T-cell (primary cell): ENCODE measurements around the gene LUZP2. TPM values are rescaled to one million over a fixed set of nuclear protein-coding genes. Genes with fewer than 3 reads are reported as not detected.

ENCODE experiments used
- ATAC-seq, 4 experiments: fragments of 200-7000 bp in 3 of 4; fragments of 150-1000 bp in 1 of 4; cut with Tn5 transposase; replicated peaks in 1 of 4; 1 replicate in 3 of 4; 2 replicates in 1 of 4; pipeline ENCODE4 v1.10.0; 2021; ENCODE audit warnings: moderate library complexity in 3 of 4, mild to moderate bottlenecking in 2 of 4, moderate number of reproducible peaks in 1 of 4
- CTCF ChIA-PET, 2 donors: fragments of 300-600 bp; sonication (Branson Sonifier 250); formaldehyde crosslinking; loops; one replicate each; lab custom pipeline; 2022; ENCODE audit warnings: antibody characterized with exemption in 2 of 2; lab: Charles Lee
- POLR2A ChIA-PET, 2 donors: fragments of 300-600 bp; sonication (Branson Sonifier 250); formaldehyde crosslinking; loops; one replicate each; lab custom pipeline; 2022; ENCODE audit warnings: antibody characterized with exemption in 2 of 2; lab: Charles Lee
- DNase-seq, 35 experiments: peaks; one replicate each; pipeline versions ENCODE4 v3.0.0 to v3.0.0-alpha.2; 2013 to 2023
- H3K27ac ChIP-seq: one replicate; pipeline ENCODE4 v1.5.1; 2013; ENCODE audit warnings: low read length
- H3K27me3 ChIP-seq, 2 experiments: replicated peaks in 1 of 2; 1 replicate in 1 of 2; 2 replicates in 1 of 2; pipeline versions ENCODE4 v1.6.1 to v1.7.0; 2013; ENCODE audit warnings: low read length in 1 of 2, mixed read lengths in 1 of 2; ENCODE audit not compliant: control insufficient read depth in 2 of 2, insufficient read depth in 2 of 2; ENCODE audit errors: extremely low read depth in 1 of 2
- H3K36me3 ChIP-seq, 2 donors: 1 replicate in 1 of 2; 2 replicates in 1 of 2; pipeline versions ENCODE4 v1.6.1 to v1.7.0; 2013; ENCODE audit warnings: low read length in 1 of 2; ENCODE audit not compliant: control insufficient read depth in 2 of 2, insufficient read depth in 1 of 2; ENCODE audit errors: extremely low read depth in 1 of 2
- H3K4me1 ChIP-seq, 2 experiments: 1 replicate in 1 of 2; 2 replicates in 1 of 2; pipeline versions ENCODE4 v1.6.1 to v1.7.0; 2013; ENCODE audit warnings: low read length in 2 of 2, mixed read lengths in 1 of 2; ENCODE audit not compliant: insufficient read depth in 2 of 2, control insufficient read depth in 1 of 2; ENCODE audit errors: extremely low read depth in 1 of 2
- H3K4me3 ChIP-seq, 2 donors: 1 replicate in 1 of 2; 2 replicates in 1 of 2; pipeline versions ENCODE4 v1.5.1 to v1.7.0; 2013; ENCODE audit warnings: mild to moderate bottlenecking in 2 of 2, low read length in 1 of 2, moderate library complexity in 1 of 2; ENCODE audit not compliant: control insufficient read depth in 1 of 2; ENCODE audit errors: extremely low read depth in 1 of 2
- H3K9me3 ChIP-seq: 2 replicates; pipeline ENCODE4 v1.7.0; 2013
- H3K27ac Mint-ChIP-seq, 2 donors: one replicate each; pipeline ENCODE4 v1.8.0; 2020 to 2021; ENCODE audit warnings: mild to moderate bottlenecking in 2 of 2, mixed read lengths in 2 of 2
- H3K27me3 Mint-ChIP-seq, 2 donors: one replicate each; pipeline ENCODE4 v1.8.0; 2021 to 2022; ENCODE audit warnings: mixed read lengths in 2 of 2
- H3K36me3 Mint-ChIP-seq: one replicate; pipeline ENCODE4 v1.8.0; 2021; ENCODE audit warnings: mixed read lengths
- H3K4me1 Mint-ChIP-seq, 3 donors: one replicate each; pipeline ENCODE4 v1.8.0; 2020 to 2022; ENCODE audit warnings: mixed read lengths in 3 of 3, mild to moderate bottlenecking in 1 of 3
- H3K4me3 Mint-ChIP-seq, 3 donors: one replicate each; pipeline ENCODE4 v1.8.0; 2020 to 2022; ENCODE audit warnings: mild to moderate bottlenecking in 3 of 3, mixed read lengths in 3 of 3, moderate library complexity in 3 of 3
- H3K9me3 Mint-ChIP-seq, 3 donors: one replicate each; pipeline ENCODE4 v1.8.0; 2020 to 2022; ENCODE audit warnings: mixed read lengths in 3 of 3
- whole genome bisulfite sequencing: methylation state at CpG from one replicate; pipeline ENCODE4 v1.1.5; 2013; ENCODE audit warnings: missing lambda C conversion rate; ENCODE audit not compliant: insufficient coverage; 5-methylcytosine and 5-hydroxymethylcytosine counted together
- total RNA-seq, 35 experiments: library from RNA in 6 of 35; stranded (reverse) in 6 of 35; fragments of 120-200 nt in 1 of 35; gene quantifications; one replicate each; pipeline versions ENCODE4 v1.2.1 to v1.2.4 and lab custom pipeline; 2013 to 2026

Gene LUZP2
- total RNA-seq, 5 donors from 2014 or later (not counting 1 experiment from before 2014, with no cell fraction given), result not detected

- H3K27ac ChIP-seq, result no peak overlapping the region
- no peaks in the 10 kb centered on the region for H3K9me3 ChIP-seq
- H3K27ac Mint-ChIP-seq, result no peak overlapping the region
- no peak overlapping the region for H3K4me3 Mint-ChIP-seq
- H3K4me1 ChIP-seq, result no peaks in the 10 kb centered on the region
- no peaks in the 10 kb centered on the region for H3K4me1 Mint-ChIP-seq
- H3K9me3 Mint-ChIP-seq, result peaks cover 14 to 19% (median 17%) of the 10 kb centered on the region in 3 donors
- DNase-seq (no peak), ATAC-seq (no peak)
- POLR2A ChIA-PET, result no interaction called here
- no peaks in the 10 kb centered on the region for H3K36me3 Mint-ChIP-seq
- H3K27me3 ChIP-seq, result no peaks in the 10 kb centered on the region
- no peaks in the 10 kb centered on the region for H3K27me3 Mint-ChIP-seq
- no peaks in the 10 kb centered on the region for H3K36me3 ChIP-seq
- WGBS, result no CpG with 5 or more reads among the region's 7 CpGs
- no peak overlapping the region for H3K4me3 ChIP-seq
- CTCF ChIA-PET, result interaction anchor here in 1 of 2 donors (0.6 kb wide), 1 partner anchor 31 kb away, joined by 8 read pairs; no protein-coding TSS in a partner anchor
Measured at GRCh38 chr11:24748261-24748660, 251.4 kb downstream of the LUZP2 start.

GRCh38 chr11:24754406-24754805 lies 257.6 kb downstream of the LUZP2 start:
- Mint-ChIP-seq H3K4me1 (no peaks in the 10 kb centered on the region), H3K27ac (no peak overlapping the region), H3K9me3 (peaks cover 9 to 16% (median 13%) of the 10 kb centered on the region in 3 donors), H3K27me3 (no peaks in the 10 kb centered on the region), H3K4me3 (no peak overlapping the region), H3K36me3 (no peaks in the 10 kb centered on the region)
- ChIA-PET POLR2A (no interaction called here), CTCF (no interaction called here)
- no peaks in the 10 kb centered on the region for H3K9me3 ChIP-seq
- DNase-seq (no peak), ATAC-seq (no peak)
- no peaks in the 10 kb centered on the region for H3K36me3 ChIP-seq
- no peaks in the 10 kb centered on the region for H3K27me3 ChIP-seq
- H3K4me3 ChIP-seq, result no peak overlapping the region
- no peak overlapping the region for H3K27ac ChIP-seq
- no peaks in the 10 kb centered on the region for H3K4me1 ChIP-seq

DNA sequence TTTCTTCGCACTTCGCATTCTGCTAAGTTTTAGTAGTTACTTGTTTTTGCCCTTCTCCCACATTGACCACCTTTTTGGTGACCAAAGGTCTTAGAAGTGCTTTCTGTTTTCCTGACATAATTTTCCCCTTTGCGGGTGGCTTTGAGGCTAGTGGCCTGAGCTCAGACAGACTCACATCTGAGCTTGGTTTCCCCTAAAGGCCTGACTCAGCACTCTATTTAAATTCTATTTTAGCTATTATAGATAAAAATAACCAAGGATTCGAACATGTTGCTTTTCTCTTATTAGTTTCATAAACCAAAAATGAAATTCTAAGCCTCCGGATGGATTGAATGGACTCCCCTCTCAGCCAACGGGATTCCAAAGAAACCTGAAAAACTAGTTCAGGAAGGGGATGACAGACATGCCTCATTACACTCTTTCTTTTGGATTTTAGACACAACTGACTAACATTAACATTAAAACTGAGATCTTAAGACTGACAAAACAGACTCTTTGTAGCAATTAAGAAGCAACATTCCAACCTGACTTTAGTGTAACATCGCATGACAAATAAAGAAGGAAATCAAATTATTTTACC lies 258.5 kb downstream of the LUZP2 start:
- no peaks in the 10 kb centered on the region for H3K36me3 Mint-ChIP-seq
- H3K36me3 ChIP-seq, result no peaks in the 10 kb centered on the region
- H3K4me1 Mint-ChIP-seq, result no peaks in the 10 kb centered on the region
- H3K9me3 Mint-ChIP-seq, result peaks cover 14 to 16% (median 15%) of the 10 kb centered on the region in 3 donors
- no peaks in the 10 kb centered on the region for H3K27me3 ChIP-seq
- H3K9me3 ChIP-seq, result no peaks in the 10 kb centered on the region
- WGBS, result 100% methylated on average over 2 of the region's 7 CpGs
- no peak overlapping the region for H3K4me3 ChIP-seq
- ChIA-PET CTCF (no interaction called here), POLR2A (no interaction called here)
- no peak overlapping the region for H3K27ac Mint-ChIP-seq
- DNase-seq (no peak), ATAC-seq (no peak)
- H3K4me1 ChIP-seq, result no peaks in the 10 kb centered on the region
- H3K27ac ChIP-seq, result no peak overlapping the region
- H3K27me3 Mint-ChIP-seq, result no peaks in the 10 kb centered on the region
- H3K4me3 Mint-ChIP-seq, result no peak overlapping the region

DNA sequence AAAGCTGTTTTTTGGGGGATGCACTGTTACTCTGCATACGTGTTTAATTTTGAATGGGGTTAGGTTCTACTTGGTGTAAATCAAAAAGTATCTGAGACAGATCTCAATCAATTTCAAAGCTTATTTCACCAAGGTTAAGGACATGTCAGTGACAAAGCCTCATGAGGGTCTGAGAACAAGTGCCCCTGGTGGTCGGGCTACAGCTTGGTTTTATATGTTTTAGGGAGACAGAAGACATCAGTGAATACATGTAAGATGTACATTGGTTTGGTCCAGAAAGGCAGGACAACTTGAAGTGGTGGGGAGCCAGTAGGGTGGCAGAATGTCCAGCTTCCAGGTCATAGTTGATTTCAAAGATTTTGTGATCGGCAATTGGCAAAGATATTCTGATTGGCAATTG lies 262.9 kb downstream of the LUZP2 start:
- ChIA-PET POLR2A (no interaction called here), CTCF (no interaction called here)
- Mint-ChIP-seq H3K4me1 (no peaks in the 10 kb centered on the region), H3K36me3 (no peaks in the 10 kb centered on the region), H3K27me3 (no peaks in the 10 kb centered on the region), H3K9me3 (peaks cover 10 to 13% (median 11%) of the 10 kb centered on the region in 3 donors), H3K4me3 (no peak overlapping the region), H3K27ac (no peak overlapping the region)
- Histone ChIP-seq H3K27ac (no peak overlapping the region), H3K4me3 (no peak overlapping the region), H3K36me3 (no peaks in the 10 kb centered on the region), H3K9me3 (no peaks in the 10 kb centered on the region), H3K27me3 (no peaks in the 10 kb centered on the region), H3K4me1 (no peaks in the 10 kb centered on the region)
- ATAC-seq, result no peak
- no peak for DNase-seq
- WGBS, result 83% methylated on average over 2 of the region's 3 CpGs

- no peak for DNase-seq
- Mint-ChIP-seq H3K4me3 (no peak overlapping the region), H3K36me3 (no peaks in the 10 kb centered on the region)
Measured at GRCh38 chr11:24760681-24761080, 263.8 kb downstream of the LUZP2 start.

DNA sequence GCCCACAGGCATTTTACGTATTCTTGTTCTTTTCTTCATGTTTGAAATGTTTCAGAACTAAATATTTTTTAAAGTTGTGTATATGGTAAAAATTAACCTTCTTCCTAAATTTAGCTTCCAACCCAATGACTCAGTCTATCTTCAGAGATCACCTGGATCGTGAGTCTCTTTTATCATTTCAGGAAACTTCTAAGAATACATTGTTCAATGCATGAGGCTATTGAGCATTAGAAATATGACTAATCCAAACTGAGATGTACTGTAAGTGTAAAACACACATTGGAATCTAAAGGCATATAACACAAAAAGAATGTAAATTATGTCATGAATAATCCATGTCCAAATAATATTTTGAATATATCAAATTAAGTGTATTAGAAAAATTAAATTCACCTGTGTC lies 265.2 kb downstream of the LUZP2 start:
- Histone ChIP-seq H3K36me3 (no peaks in the 10 kb centered on the region), H3K4me1 (no peaks in the 10 kb centered on the region), H3K4me3 (no peak overlapping the region), H3K27me3 (no peaks in the 10 kb centered on the region), H3K9me3 (no peaks in the 10 kb centered on the region), H3K27ac (no peak overlapping the region)
- WGBS, result no CpG with 5 or more reads among the region's 2 CpGs
- Mint-ChIP-seq H3K4me3 (no peak overlapping the region), H3K4me1 (no peaks in the 10 kb centered on the region), H3K27ac (no peak overlapping the region), H3K9me3 (peaks cover 0 to 8% (median 7%) of the 10 kb centered on the region in 3 donors), H3K27me3 (no peaks in the 10 kb centered on the region), H3K36me3 (no peaks in the 10 kb centered on the region)
- POLR2A ChIA-PET, result no interaction called here
- CTCF ChIA-PET, result no interaction called here
- ATAC-seq (no peak), DNase-seq (no peak)

More at GRCh38 chr11:24760681-24761080, 263.8 kb downstream of the LUZP2 start:
- Mint-ChIP-seq H3K27ac (no peak overlapping the region), H3K4me1 (no peaks in the 10 kb centered on the region), H3K27me3 (no peaks in the 10 kb centered on the region), H3K9me3 (peaks cover 7 to 10% (median 10%) of the 10 kb centered on the region in 3 donors)
- CTCF ChIA-PET, result no interaction called here
- H3K4me1 ChIP-seq, result no peaks in the 10 kb centered on the region
- no peak for ATAC-seq
- no peaks in the 10 kb centered on the region for H3K36me3 ChIP-seq
- no peaks in the 10 kb centered on the region for H3K9me3 ChIP-seq
- H3K4me3 ChIP-seq, result no peak overlapping the region
- no peak overlapping the region for H3K27ac ChIP-seq
- H3K27me3 ChIP-seq, result no peaks in the 10 kb centered on the region
- POLR2A ChIA-PET, result no interaction called here

DNA sequence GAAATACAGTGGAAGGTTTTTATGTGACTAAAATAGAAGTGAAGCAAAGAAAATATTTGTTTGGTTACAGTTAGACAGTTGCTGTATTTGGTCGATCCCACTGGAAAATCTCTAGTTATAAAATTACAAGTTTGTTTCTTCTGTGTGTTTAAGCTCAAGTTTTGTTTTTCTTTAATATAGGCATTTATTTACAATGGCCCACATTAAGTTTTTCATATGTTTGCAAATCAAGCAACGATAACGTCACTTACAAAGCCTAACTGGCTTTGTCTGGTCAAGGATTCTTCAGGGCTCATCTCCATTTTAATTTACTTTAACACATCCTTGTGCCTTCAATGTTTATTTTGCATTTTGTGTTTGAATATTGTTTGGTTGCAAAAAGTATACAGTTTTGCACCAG lies 270.6 kb downstream of the LUZP2 start:
- ChIA-PET CTCF (no interaction called here), POLR2A (no interaction called here)
- Mint-ChIP-seq H3K9me3 (peaks cover 3 to 18% (median 13%) of the 10 kb centered on the region in 3 donors), H3K36me3 (no peaks in the 10 kb centered on the region), H3K4me3 (no peak overlapping the region), H3K27me3 (no peaks in the 10 kb centered on the region), H3K4me1 (no peaks in the 10 kb centered on the region), H3K27ac (no peak overlapping the region)
- no peak for DNase-seq
- Histone ChIP-seq H3K27ac (no peak overlapping the region), H3K9me3 (no peaks in the 10 kb centered on the region), H3K27me3 (no peaks in the 10 kb centered on the region), H3K36me3 (no peaks in the 10 kb centered on the region), H3K4me1 (no peaks in the 10 kb centered on the region), H3K4me3 (no peak overlapping the region)
- WGBS, result no CpG with 5 or more reads among the region's 3 CpGs
- ATAC-seq, result no peak
